SK-N-SH (cell line): ENCODE measurements around the gene C9orf72. TPM values are rescaled to one million over a fixed set of nuclear protein-coding genes. Genes with fewer than 3 reads are reported as not detected.

ENCODE experiments used
- CTCF ChIA-PET: fragments of 300-600, 350-600 bp; formaldehyde crosslinking; extraction: SDS; loops from one replicate; lab custom pipeline; 2021; lab: Yijun Ruan, JAX
- POLR2A ChIA-PET: fragments of 350-600 bp; sonication (Branson Sonifier 250); formaldehyde crosslinking; extraction: SDS; loops from one replicate; lab custom pipeline; 2020; ENCODE audit warnings: antibody characterized with exemption, inconsistent platforms; lab: Yijun Ruan, JAX
- DNase-seq: peaks from one replicate; pipeline ENCODE4 v3.0.0; 2012
- H2AFZ ChIP-seq: fragments of 200-600 bp; sonication (generic); 2 replicates; pipeline ENCODE4 v1.8.1; 2016; ENCODE audit warnings: antibody characterized with exemption, mild to moderate bottlenecking, low read depth
- H3F3A ChIP-seq: fragments of 200-600 bp; sonication (generic); replicated peaks from 2 replicates; pipeline ENCODE3; 2016; ENCODE audit warnings: antibody characterized with exemption, mild to moderate bottlenecking; ENCODE audit not compliant: insufficient read depth
- H3K27ac ChIP-seq, 2 experiments: fragments of 200-500 bp in 1 of 2; fragments of 200-600 bp in 1 of 2; sonication (Bioruptor generic) in 1 of 2; sonication (generic), shearing (Covaris generic) in 1 of 2; 2 replicates each; pipeline versions ENCODE4 v1.5.1 to v1.6.1; 2014 to 2016; ENCODE audit warnings: low read depth in 2 of 2, inconsistent platforms in 1 of 2, low read length in 1 of 2, mild to moderate bottlenecking in 1 of 2, mixed read lengths in 1 of 2
- H3K27me3 ChIP-seq: fragments of 200-600 bp; sonication (generic), shearing (Covaris generic); 2 replicates; pipeline ENCODE4 v1.6.1; 2016; ENCODE audit warnings: mixed run types; ENCODE audit not compliant: insufficient read depth
- H3K36me3 ChIP-seq, 2 experiments: fragments of 200-500 bp in 1 of 2; fragments of 200-600 bp in 1 of 2; sonication (Bioruptor generic) in 1 of 2; sonication (generic) in 1 of 2; replicated peaks in 1 of 2; 2 replicates each; pipeline versions ENCODE3 to v1.5.1; 2014 to 2016; ENCODE audit warnings: low read length in 1 of 2, mild to moderate bottlenecking in 1 of 2; ENCODE audit not compliant: insufficient read depth in 2 of 2, control insufficient read depth in 1 of 2
- H3K4me1 ChIP-seq, 2 experiments: fragments of 200-500 bp in 1 of 2; fragments of 200-600 bp in 1 of 2; sonication (Bioruptor generic) in 1 of 2; sonication (generic), shearing (Covaris generic) in 1 of 2; 2 replicates each; pipeline versions ENCODE4 v1.5.1 to v1.6.1; 2014 to 2016; ENCODE audit warnings: low read depth in 1 of 2, low read length in 1 of 2, mixed run types in 1 of 2; ENCODE audit not compliant: insufficient read depth in 2 of 2, control insufficient read depth in 1 of 2
- H3K4me2 ChIP-seq: fragments of 200-600 bp; sonication (generic), shearing (Covaris generic); 2 replicates; pipeline ENCODE4 v1.6.1; 2017; ENCODE audit warnings: mixed run types
- H3K4me3 ChIP-seq, 2 experiments: fragments of 200-500 bp in 1 of 2; fragments of 200-600 bp in 1 of 2; sonication (Bioruptor generic) in 1 of 2; sonication (generic), shearing (Covaris generic) in 1 of 2; 2 replicates each; pipeline versions ENCODE4 v1.5.1 to v1.8.1; 2014 to 2016; ENCODE audit warnings: low read depth in 2 of 2, inconsistent platforms in 1 of 2, low read length in 1 of 2, mild to moderate bottlenecking in 1 of 2, mixed read lengths in 1 of 2, moderate library complexity in 1 of 2
- H3K79me2 ChIP-seq: fragments of 200-600 bp; sonication (generic); 2 replicates; pipeline ENCODE4 v1.8.1; 2017; ENCODE audit warnings: mild to moderate bottlenecking; ENCODE audit not compliant: insufficient read depth
- H3K9ac ChIP-seq: fragments of 200-600 bp; sonication (generic); 2 replicates; pipeline ENCODE4 v1.6.1; 2017; ENCODE audit warnings: mixed run types
- H3K9me2 ChIP-seq: fragments of 200-600 bp; sonication (generic); 2 replicates; pipeline ENCODE4 v1.6.1; 2017; ENCODE audit warnings: mixed run types
- H3K9me3 ChIP-seq: fragments of 200-600 bp; sonication (generic); 2 replicates; pipeline ENCODE4 v1.6.1; 2017; ENCODE audit warnings: mixed run types, mild to moderate bottlenecking, moderate library complexity
- H4K20me1 ChIP-seq: fragments of 200-600 bp; sonication (generic); 2 replicates; pipeline ENCODE4 v1.6.1; 2017; ENCODE audit warnings: mild to moderate bottlenecking, mixed run types; ENCODE audit not compliant: insufficient read depth
- CTCF ChIP-seq: fragments of 200-600 bp; sonication (generic); IDR thresholded peaks from 2 replicates; pipeline ENCODE4 v1.6.1; 2017; ENCODE audit warnings: antibody characterized with exemption, mild to moderate bottlenecking, moderate library complexity
- EZH2phosphoT487 ChIP-seq: fragments of 200-600 bp; sonication (generic); IDR thresholded peaks from 2 replicates; pipeline ENCODE4 v1.6.1; 2017; ENCODE audit warnings: low read depth, mixed run types, mild to moderate bottlenecking, antibody characterized with exemption, moderate library complexity, borderline replicate concordance
- FOXJ3 ChIP-seq: sonication (generic); formaldehyde crosslinking; IDR thresholded peaks from 2 replicates; pipeline ENCODE4 v1.5.1; 2020; ENCODE audit warnings: mild to moderate bottlenecking, missing genetic modification reagents
- GABPA ChIP-seq: IDR thresholded peaks from 2 replicates; pipeline ENCODE4 v1.4.0; 2012; ENCODE audit warnings: low read depth, mild to moderate bottlenecking
- IRF3 ChIP-seq: fragments of 150-350 bp; IDR thresholded peaks from 2 replicates; pipeline ENCODE4 v1.6.1; 2016; ENCODE audit warnings: mild to moderate bottlenecking, low read depth, low read length
- MAX ChIP-seq: IDR thresholded peaks from 2 replicates; pipeline ENCODE4 v1.4.0; 2012; ENCODE audit warnings: low read depth
- MEF2A ChIP-seq: IDR thresholded peaks from 2 replicates; pipeline ENCODE4 v1.4.0; 2012; ENCODE audit warnings: low read depth, borderline replicate concordance
- NFIC ChIP-seq: IDR thresholded peaks from 2 replicates; pipeline ENCODE4 v1.4.0; 2012; ENCODE audit warnings: borderline replicate concordance
- PBX3 ChIP-seq: IDR thresholded peaks from 2 replicates; pipeline ENCODE4; 2012
- POLR2AphosphoS5 ChIP-seq: IDR thresholded peaks from 2 replicates; pipeline ENCODE4 v1.6.1; 2012; ENCODE audit warnings: low read depth, low read length
- RAD21 ChIP-seq: IDR thresholded peaks from 2 replicates; pipeline ENCODE4 v1.6.1; 2012; ENCODE audit warnings: mild to moderate bottlenecking, low read length
- RCOR1 ChIP-seq: fragments of 150-350 bp; IDR thresholded peaks from 2 replicates; pipeline ENCODE4 v1.6.1; 2017; ENCODE audit warnings: antibody characterized with exemption, low read length
- REST ChIP-seq: IDR thresholded peaks from 2 replicates; pipeline ENCODE4 v1.6.1; 2012; ENCODE audit warnings: mild to moderate bottlenecking, low read depth, low read length, moderate library complexity
- RFX5 ChIP-seq: IDR thresholded peaks from 2 replicates; pipeline ENCODE4 v1.6.1; 2012; ENCODE audit warnings: mild to moderate bottlenecking, improper control_type of control experiment, low read length
- RXRA ChIP-seq: IDR thresholded peaks from 2 replicates; pipeline ENCODE4 v1.4.0; 2012; ENCODE audit warnings: low read depth, mild to moderate bottlenecking, borderline replicate concordance
- TAF1 ChIP-seq: IDR thresholded peaks from 2 replicates; pipeline ENCODE4 v1.6.1; 2012; ENCODE audit warnings: low read depth, mild to moderate bottlenecking, low read length, moderate library complexity, borderline replicate concordance
- USF2 ChIP-seq: fragments of 150-350 bp; IDR thresholded peaks from 2 replicates; pipeline ENCODE4 v1.6.1; 2017; ENCODE audit warnings: antibody characterized with exemption, low read length, low read depth, borderline replicate concordance
- YY1 ChIP-seq: IDR thresholded peaks from 2 replicates; pipeline ENCODE4 v1.4.0; 2012; ENCODE audit warnings: low read depth, mild to moderate bottlenecking
- WGBS: methylation state at CpG from one replicate; pipeline ENCODE4 v1.1.6; 2017; ENCODE audit warnings: low lambda C conversion rate; 5-methylcytosine and 5-hydroxymethylcytosine counted together
- polyA plus RNA-seq, 3 experiments: library from polyadenylated mRNA; depleted of rRNA; stranded (reverse); fragments of >200 nt; gene quantifications; 2 replicates each; pipeline ENCODE4 v1.2.3, GENCODE V29; 2012

The C9orf72 gene
- polyA plus RNA-seq, 1 of the 3 experiments (the other 2 are of a cell fraction) = 4.0 TPM

- Histone ChIP-seq H3K36me3 (peaks cover 30 to 68% of the 10 kb centered on the region in 2 experiments), H3K9me3 (no peaks in the 10 kb centered on the region), H3K4me1 (no peaks in the 10 kb centered on the region; a peak in 2 of 4 replicates), H3K9me2 (no peaks in the 10 kb centered on the region), H3K27ac (no peak overlapping the region), H3F3A (no peaks in the 10 kb centered on the region), H3K79me2 (peaks cover 13% of the 10 kb centered on the region; the same call in 1 of the 2 replicates), H3K9ac (no peak overlapping the region), H3K27me3 (no peaks in the 10 kb centered on the region), H3K4me2 (no peak overlapping the region), H4K20me1 (no peaks in the 10 kb centered on the region), H3K4me3 (no peak overlapping the region), H2AFZ (no peak overlapping the region)
- ChIA-PET POLR2A (no interaction called here), CTCF (no interaction called here)
- TF ChIP-seq RAD21 (no peak), FOXJ3 (CRISPR knock-in tag) (no peak), EZH2phosphoT487 (no peak), MAX (no peak), IRF3 (no peak), YY1 (no peak), GABPA (no peak), TAF1 (no peak)
- WGBS = 94% methylated on average over 4 of the region's 4 CpGs
- no peak for DNase-seq
Measured at GRCh38 chr9:27563738-27564430, 9.4 kb downstream of the C9orf72 start.

- WGBS = 87% methylated on average over 3 of the region's 3 CpGs
- POLR2A ChIA-PET = no interaction called here
- no peak overlapping the region for H3K27ac ChIP-seq
- TF ChIP-seq REST = no peak
- TF ChIP-seq RXRA = no peak
- no peak for TF ChIP-seq NFIC
- no peak for TF ChIP-seq RCOR1
- TF ChIP-seq PBX3 = no peak
- TF ChIP-seq CTCF = no peak
- no peak for TF ChIP-seq USF2
- no peak for TF ChIP-seq POLR2AphosphoS5
- no peak for TF ChIP-seq RFX5
- no peak for TF ChIP-seq MEF2A
Measured at GRCh38 chr9:27561685-27562084, 11.6 kb downstream of the C9orf72 start.

More at GRCh38 chr9:27561685-27562084, 11.6 kb downstream of the C9orf72 start:
- H3F3A ChIP-seq = no peaks in the 10 kb centered on the region
- H3K4me3 ChIP-seq = no peak overlapping the region
- H3K4me1 ChIP-seq = no peaks in the 10 kb centered on the region; a peak in 1 of 4 replicates
- no peaks in the 10 kb centered on the region for H3K79me2 ChIP-seq
- H3K9me2 ChIP-seq = no peaks in the 10 kb centered on the region
- no peaks in the 10 kb centered on the region for H4K20me1 ChIP-seq
- no peak overlapping the region for H3K4me2 ChIP-seq
- no peak overlapping the region for H3K9ac ChIP-seq
- no peaks in the 10 kb centered on the region for H3K27me3 ChIP-seq
- peaks cover 34 to 84% of the 10 kb centered on the region in 2 experiments for H3K36me3 ChIP-seq
- no peak for DNase-seq
- no peak overlapping the region for H2AFZ ChIP-seq
- CTCF ChIA-PET = interaction anchor here (3.9 kb wide), 1 partner anchor 13 kb away, joined by 18 read pairs; no protein-coding TSS in a partner anchor
- no peaks in the 10 kb centered on the region for H3K9me3 ChIP-seq
